Fibroblast of mammary gland (primary cell): ENCODE measurements around the gene SLAMF6.
"Not testable (repeated sequence)": the region's sequence is repeated elsewhere in the genome, so short reads cannot be mapped to it uniquely, and the experiment has no call there.

Source experiments
- DNase-seq: peaks from one replicate; pipeline ENCODE4 v3.0.0-alpha.2; 2010; ENCODE audit warnings: low read depth
- H3K4me3 ChIP-seq: 2 replicates; pipeline ENCODE4 v1.5.1; 2011; ENCODE audit warnings: low read depth, mild to moderate bottlenecking, low read length, moderate library complexity; ENCODE audit not compliant: control insufficient read depth
- CTCF ChIP-seq: conservative IDR thresholded peaks from 2 replicates; pipeline ENCODE4 v1.5.1; 2011; ENCODE audit warnings: low read depth, low read length, inconsistent platforms; ENCODE audit not compliant: control insufficient read depth, insufficient read depth

Gene SLAMF6

GRCh38 chr1:160537714-160538665, 14.9 kb upstream of the SLAMF6 start:
- DNase-seq = no peak
- TF ChIP-seq CTCF = no peak
- no peak overlapping the region for H3K4me3 ChIP-seq

- H3K4me3 ChIP-seq = no peak overlapping the region
- no peak for DNase-seq
- no peak for TF ChIP-seq CTCF
Measured at GRCh38 chr1:160534823-160535605, 12.0 kb upstream of the SLAMF6 start.

GRCh38 chr1:160532557-160532813, 9.4 kb upstream of the SLAMF6 start:
- H3K4me3 ChIP-seq, DNase-seq: not testable (repeated sequence)

GRCh38 chr1:160531809-160532556, 8.9 kb upstream of the SLAMF6 start:
- not testable (repeated sequence) for H3K4me3 ChIP-seq, DNase-seq

GRCh38 chr1:160529401-160529952, 6.4 kb upstream of the SLAMF6 start:
- H3K4me3 ChIP-seq, DNase-seq: not testable (repeated sequence)

GRCh38 chr1:160523789-160524188, 734 bp upstream of the SLAMF6 start:
- H3K4me3 ChIP-seq, DNase-seq: not testable (repeated sequence)

GRCh38 chr1:160522136-160522535, 919 bp downstream of the SLAMF6 start:
- no peak for DNase-seq
- TF ChIP-seq CTCF = no peak
- no peak overlapping the region for H3K4me3 ChIP-seq

GRCh38 chr1:160521554-160521953, 1.5 kb downstream of the SLAMF6 start:
- no peak overlapping the region for H3K4me3 ChIP-seq
- DNase-seq = no peak
- no peak for TF ChIP-seq CTCF
